Measurements from ENCODE around the gene COL23A1.

GRCh38 chr5:178308541-178309092 lies 281.6 kb downstream of the COL23A1 start:
- TF ChIP-seq POLR2A (IDR thresholded peaks at IDR 0.05; ENCODE audit: low read length) (no peak), GATA1 (IDR thresholded peaks at IDR 0.05; ENCODE audit: low read depth, low read length) (no peak)
